Lung (tissue), 12 donors: ENCODE measurements around the gene SLC24A1. TPM values are rescaled to one million over a fixed set of nuclear protein-coding genes. Genes with fewer than 3 reads are reported as not detected.

Experiments used
- ATAC-seq: fragments of 200-7000 bp; cut with Tn5 transposase; one replicate; pipeline ENCODE4 v1.9.1; 2020; ENCODE audit warnings: moderate number of reproducible peaks; ENCODE audit not compliant: insufficient read depth, low FRiP score
- DNase-seq, 3 donors: peaks; one replicate each; pipeline ENCODE4 v3.0.0-alpha.2; 2013 to 2017
- H3K27ac ChIP-seq, 2 donors: one replicate each; pipeline ENCODE4 v1.5.1; 2013; ENCODE audit warnings: mild to moderate bottlenecking in 2 of 2, moderate library complexity in 2 of 2, control low read depth in 1 of 2, inconsistent platforms in 1 of 2, low read depth in 1 of 2, low read length in 1 of 2
- H3K27me3 ChIP-seq, 3 donors: one replicate each; pipeline ENCODE4 v1.5.1; 2013; ENCODE audit warnings: low read length in 2 of 3; ENCODE audit not compliant: control insufficient read depth in 3 of 3, insufficient read depth in 3 of 3
- H3K36me3 ChIP-seq, 4 donors: one replicate each; pipeline ENCODE4 v1.5.1; 2013; ENCODE audit warnings: low read length in 4 of 4, mild to moderate bottlenecking in 1 of 4, moderate library complexity in 1 of 4; ENCODE audit not compliant: control insufficient read depth in 4 of 4, insufficient read depth in 4 of 4
- H3K4me1 ChIP-seq, 5 donors: one replicate each; pipeline ENCODE4 v1.5.1; 2013; ENCODE audit warnings: low read length in 5 of 5, mild to moderate bottlenecking in 2 of 5, moderate library complexity in 1 of 5; ENCODE audit not compliant: control insufficient read depth in 5 of 5, insufficient read depth in 5 of 5
- H3K4me3 ChIP-seq: one replicate; pipeline ENCODE4 v1.5.1; 2013; ENCODE audit warnings: mild to moderate bottlenecking, control low read depth, moderate library complexity
- H3K9ac ChIP-seq, 2 donors: one replicate each; pipeline ENCODE4 v1.5.1; 2013; ENCODE audit warnings: low read length in 2 of 2, control low read depth in 1 of 2; ENCODE audit not compliant: insufficient read depth in 1 of 2
- H3K9me3 ChIP-seq, 4 donors: one replicate each; pipeline ENCODE4 v1.5.1; 2013; ENCODE audit warnings: low read length in 3 of 4, mild to moderate bottlenecking in 1 of 4, moderate library complexity in 1 of 4; ENCODE audit not compliant: control insufficient read depth in 4 of 4, insufficient read depth in 3 of 4
- WGBS, 2 donors: extraction: QIAGEN DNeasy Blood & Tissue Kit; methylation state at CpG; one replicate each; pipeline ENCODE4 v1.1.7; 2013; 5-methylcytosine and 5-hydroxymethylcytosine counted together
- polyA plus RNA-seq, 2 donors: library from polyadenylated mRNA; stranded (reverse); fragments of 200-250 nt; gene quantifications; one replicate each; pipeline ENCODE4 v1.2.1, GENCODE V29; 2013
- total RNA-seq, 2 donors: library from RNA; depleted of rRNA in 1 of 2; stranded (reverse); fragments of >200 nt in 1 of 2; gene quantifications; one replicate each; pipeline ENCODE4 v1.2.1, GENCODE V29; 2014 to 2021
- TF ChIP-seq, protein P1 (sequence below): IDR thresholded peaks from 2 replicates; pipeline ENCODE4 v1.5.1; 2012; ENCODE audit warnings: mild to moderate bottlenecking; ENCODE audit errors: control extremely low read depth, extremely low read depth
- donor health status: control.
- donor health status: control.
- donor health status: Bipolar disorder and iron deficiency.
- donor health status: healthy.
- donor health status: DM: yes; HTN: yes; CAD: no.

The SLC24A1 gene
- total and polyA plus RNA-seq, 4 donors = 4.0 to 12.6 (median 7.8) TPM

DNA sequence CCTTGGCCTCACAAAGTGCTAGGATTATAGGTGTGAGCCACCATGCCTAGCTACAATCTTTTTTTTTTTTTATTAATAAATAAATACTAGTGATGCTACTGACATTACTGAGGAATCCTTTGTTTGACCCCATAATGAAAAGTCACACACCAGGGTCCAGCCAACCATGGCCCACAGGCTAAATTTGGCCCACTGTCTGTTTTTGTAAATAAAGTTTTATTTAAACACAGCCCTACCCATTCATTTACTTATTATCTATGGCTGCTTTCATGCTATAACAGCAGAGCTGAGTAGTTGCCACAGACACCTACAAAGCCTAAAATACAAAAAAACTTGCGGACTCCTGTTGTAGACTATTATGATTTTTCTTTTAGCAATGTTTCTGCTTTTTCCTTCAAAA is 18.2 kb upstream of the SLC24A1 start:
- TF ChIP-seq, protein P1, sequence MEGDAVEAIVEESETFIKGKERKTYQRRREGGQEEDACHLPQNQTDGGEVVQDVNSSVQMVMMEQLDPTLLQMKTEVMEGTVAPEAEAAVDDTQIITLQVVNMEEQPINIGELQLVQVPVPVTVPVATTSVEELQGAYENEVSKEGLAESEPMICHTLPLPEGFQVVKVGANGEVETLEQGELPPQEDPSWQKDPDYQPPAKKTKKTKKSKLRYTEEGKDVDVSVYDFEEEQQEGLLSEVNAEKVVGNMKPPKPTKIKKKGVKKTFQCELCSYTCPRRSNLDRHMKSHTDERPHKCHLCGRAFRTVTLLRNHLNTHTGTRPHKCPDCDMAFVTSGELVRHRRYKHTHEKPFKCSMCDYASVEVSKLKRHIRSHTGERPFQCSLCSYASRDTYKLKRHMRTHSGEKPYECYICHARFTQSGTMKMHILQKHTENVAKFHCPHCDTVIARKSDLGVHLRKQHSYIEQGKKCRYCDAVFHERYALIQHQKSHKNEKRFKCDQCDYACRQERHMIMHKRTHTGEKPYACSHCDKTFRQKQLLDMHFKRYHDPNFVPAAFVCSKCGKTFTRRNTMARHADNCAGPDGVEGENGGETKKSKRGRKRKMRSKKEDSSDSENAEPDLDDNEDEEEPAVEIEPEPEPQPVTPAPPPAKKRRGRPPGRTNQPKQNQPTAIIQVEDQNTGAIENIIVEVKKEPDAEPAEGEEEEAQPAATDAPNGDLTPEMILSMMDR = no peak
- H3K27me3 ChIP-seq = no peaks in the 10 kb centered on the region
- ATAC-seq = no peak
- no peaks in the 10 kb centered on the region for H3K9me3 ChIP-seq
- no peak overlapping the region for H3K4me3 ChIP-seq
- WGBS, 2 donors = 96 to 100% methylated on average over 1 of the region's 1 CpG
- peaks cover 6 to 32% (median 11%) of the 10 kb centered on the region in 4 donors for H3K36me3 ChIP-seq
- H3K27ac ChIP-seq = no peak overlapping the region
- no peak for DNase-seq
- H3K4me1 ChIP-seq = no peaks in the 10 kb centered on the region
- no peak overlapping the region for H3K9ac ChIP-seq

DNA sequence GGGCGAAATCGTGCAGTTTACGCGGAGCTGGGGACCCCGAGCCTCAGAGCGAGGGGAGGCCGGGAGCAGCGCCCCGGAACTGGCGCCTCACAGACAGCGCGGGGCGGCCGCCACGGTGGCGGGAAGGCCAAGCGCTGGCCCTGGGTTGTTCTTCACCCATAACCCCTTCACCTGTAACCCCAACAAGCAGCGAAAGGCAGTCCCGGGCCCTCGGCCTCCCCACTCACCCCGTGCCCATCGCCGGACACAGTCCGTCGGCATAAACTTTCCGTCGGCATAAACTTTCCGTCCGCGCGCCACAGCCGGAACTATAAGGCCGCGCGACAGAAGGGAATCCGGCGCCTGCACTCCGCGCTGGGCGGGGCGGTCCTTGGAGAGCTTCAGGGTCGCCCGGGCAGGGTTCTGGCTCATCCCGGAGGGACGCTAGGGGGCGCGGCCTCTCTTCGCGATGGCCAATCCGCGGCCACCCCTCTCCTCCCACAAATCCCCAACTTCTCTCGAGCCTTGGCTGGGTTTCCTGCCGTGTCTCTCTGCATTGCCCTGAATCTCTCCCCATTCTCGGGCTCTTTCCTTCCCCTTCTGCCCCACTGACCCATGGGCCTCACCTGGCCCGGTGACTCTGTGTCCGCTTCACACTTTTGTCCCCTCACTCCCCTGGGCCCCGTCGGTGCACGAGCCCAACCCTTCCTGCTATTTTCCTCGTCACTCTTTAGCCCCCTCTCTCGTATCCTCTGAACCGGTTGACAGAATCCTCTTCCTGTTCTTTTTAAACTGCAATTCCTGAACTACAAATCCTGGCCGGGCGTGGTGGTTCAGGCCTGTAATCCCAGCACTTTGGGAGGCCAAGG is 10.6 kb upstream of the SLC24A1 start, which contains the start of gene INTS14:
INTS14 (minus strand) TSS at position 261 of the 848 bp plus-strand sequence. CDS start 3,751 bp downstream, outside the sequence.
- 1% methylated on average over 56 to 64 of the region's 64 CpGs for WGBS, 2 donors
- H3K9me3 ChIP-seq = no peaks in the 10 kb centered on the region
- peak within 1 kb of the TSS; percentile 82 to 88 for H3K9ac ChIP-seq
- DNase-seq (peak; percentile 98 to 99 (median 98)), ATAC-seq (peak; percentile 100)
- H3K27ac ChIP-seq = peak within 1 kb of the TSS; percentile 94 to 97
- H3K4me3 ChIP-seq = peak within 1 kb of the TSS; percentile 76
- TF ChIP-seq, protein P1 = peak; percentile 25
- peaks cover 0 to 20% (median 13%) of the 10 kb centered on the region in 5 donors for H3K4me1 ChIP-seq
- H3K27me3 ChIP-seq = no peaks in the 10 kb centered on the region
- H3K36me3 ChIP-seq = peaks cover 0 to 2% (median 0%) of the 10 kb centered on the region in 4 donors

DNA sequence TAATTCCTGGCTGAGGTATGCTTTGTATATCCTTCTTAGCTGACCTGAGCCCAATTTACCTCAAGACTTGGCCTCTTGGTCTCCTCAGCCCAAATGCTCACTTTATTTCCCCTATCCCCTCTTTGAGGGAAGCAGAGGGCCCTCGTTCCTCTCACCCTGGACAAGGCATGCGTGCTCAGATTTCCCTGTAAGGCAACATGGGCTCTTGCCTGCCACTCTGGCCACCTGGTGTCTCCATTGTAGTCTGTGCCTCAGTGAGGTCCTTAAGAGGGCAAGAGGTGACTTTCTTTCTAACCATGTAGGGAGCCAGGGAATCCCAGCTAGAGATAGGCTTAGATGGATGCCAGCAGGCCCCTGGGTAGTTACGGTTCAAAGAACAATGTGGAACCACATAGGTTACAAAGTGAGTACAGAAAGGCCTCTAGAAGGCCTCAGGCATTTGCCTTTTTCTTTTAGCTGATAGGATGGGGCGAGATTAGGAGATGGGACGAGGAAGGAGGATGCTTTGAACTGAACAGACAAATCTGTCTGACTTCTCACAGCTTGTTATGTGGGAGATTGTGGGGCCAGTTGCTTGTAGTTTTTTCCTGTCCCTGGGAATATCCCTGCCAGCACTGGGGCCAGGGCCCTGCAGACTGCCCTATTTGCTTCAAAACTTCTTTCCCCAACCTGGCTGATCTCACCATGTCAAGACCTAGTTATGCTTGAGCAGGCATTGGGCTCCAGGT is 9.7 kb upstream of the SLC24A1 start:
- Histone ChIP-seq H3K27ac (peak overlapping the region; percentile 85 to 94), H3K36me3 (peaks cover 0 to 2% (median 0%) of the 10 kb centered on the region in 4 donors), H3K9me3 (no peaks in the 10 kb centered on the region), H3K27me3 (no peaks in the 10 kb centered on the region), H3K4me3 (peak overlapping the region; percentile 37), H3K9ac (peak overlapping the region; percentile 82 to 88), H3K4me1 (peaks cover 0 to 20% (median 13%) of the 10 kb centered on the region in 5 donors)
- TF ChIP-seq, protein P1 = no peak
- ATAC-seq (no peak), DNase-seq (no peak)
- 76 to 81% methylated on average over 5 of the region's 5 CpGs for WGBS, 2 donors
